BJ (cell line): ENCODE results near the gene KCNH4. TPM values are rescaled to one million over a fixed set of nuclear protein-coding genes. Genes with fewer than 3 reads are reported as not detected.
"Not testable (repeated sequence)": the region's sequence is repeated elsewhere in the genome, so short reads cannot be mapped to it uniquely, and the experiment has no call there.

Source experiments
- CTCF ChIA-PET: fragments of 350-600 bp; formaldehyde crosslinking; extraction: SDS; loops from one replicate; lab custom pipeline; 2021; ENCODE audit warnings: antibody characterized with exemption, inconsistent platforms; lab: Yijun Ruan, JAX
- POLR2A ChIA-PET: fragments of 300-600 bp; sonication (Branson Sonifier 250); formaldehyde crosslinking; extraction: SDS; loops from one replicate; lab custom pipeline; 2021; ENCODE audit warnings: antibody characterized with exemption; lab: Charles Lee
- DNase-seq: peaks from one replicate; pipeline ENCODE4 v3.0.0-alpha.2; 2011; ENCODE audit warnings: low read depth
- H3K27me3 ChIP-seq: 2 replicates; pipeline ENCODE4 v1.6.0; 2011; ENCODE audit warnings: low read length; ENCODE audit not compliant: control insufficient read depth, insufficient read depth
- H3K36me3 ChIP-seq: 2 replicates; pipeline ENCODE4 v1.5.1; 2011; ENCODE audit warnings: low read length; ENCODE audit not compliant: control insufficient read depth, insufficient read depth
- H3K4me3 ChIP-seq: 2 replicates; pipeline ENCODE4 v1.5.1; 2011; ENCODE audit warnings: low read depth, mild to moderate bottlenecking, control low read depth, low read length
- polyA plus RNA-seq: library from polyadenylated mRNA; depleted of rRNA; stranded (reverse); fragments of >200 nt; gene quantifications from 2 replicates; pipeline ENCODE4 v1.2.3, GENCODE V29; 2011
- TF ChIP-seq, protein P1 (sequence below): IDR thresholded peaks from 2 replicates; pipeline ENCODE4 v1.5.1; 2011; ENCODE audit warnings: low read depth, mild to moderate bottlenecking, control low read depth, inconsistent platforms, low read length, moderate library complexity; ENCODE audit not compliant: insufficient read depth

Gene KCNH4
- polyA plus RNA-seq, 1 experiment, result 0.07 TPM

DNA sequence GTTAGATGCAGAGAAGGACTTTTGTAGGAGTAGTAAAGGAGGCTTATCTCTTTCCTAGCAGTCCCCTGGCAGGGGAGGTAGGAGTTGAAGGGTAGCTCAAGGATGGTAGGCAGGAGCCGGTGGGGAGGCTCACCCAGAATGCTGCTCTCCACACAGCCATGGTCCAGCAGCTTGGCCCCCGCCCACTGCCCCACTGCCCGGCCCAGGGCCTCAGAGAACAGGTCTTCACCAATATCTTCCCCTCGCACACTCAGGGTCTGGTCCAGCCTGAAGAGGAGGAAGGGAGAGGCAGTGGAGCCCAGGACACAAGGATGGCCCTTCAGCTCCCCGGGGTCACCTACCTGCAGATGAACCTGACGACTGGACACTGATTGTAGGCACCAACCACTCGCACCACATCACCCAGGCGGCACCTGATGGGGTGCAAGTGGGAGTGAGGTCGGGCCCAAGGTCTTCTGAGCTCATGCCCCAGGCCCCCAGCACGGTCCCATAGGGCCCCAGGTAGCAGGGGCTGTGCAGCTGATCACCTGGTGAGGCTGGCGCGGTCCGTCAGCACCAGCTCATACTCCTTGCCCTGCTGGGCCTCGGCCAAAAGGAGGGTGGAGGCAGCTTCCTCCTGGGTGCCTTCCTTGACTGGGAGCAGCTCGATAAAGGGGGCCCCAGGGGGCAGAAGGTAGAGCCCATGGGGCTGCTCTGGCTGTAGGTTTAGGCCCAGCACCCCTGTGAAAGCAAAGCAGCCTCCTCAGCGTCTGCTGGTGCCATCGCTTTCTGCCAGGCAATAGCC lies 9.7 kb upstream of the KCNH4 start:
- Histone ChIP-seq H3K36me3 (no peaks in the 10 kb centered on the region), H3K27me3 (no peaks in the 10 kb centered on the region), H3K4me3 (no peak overlapping the region)
- CTCF ChIA-PET, result interaction anchor here (0.9 to 1.7 kb wide), 4 partner anchors 10 to 337 kb away, joined by 3 to 6 read pairs (median 3); partner anchors contain the start of gene KCNH4
- POLR2A ChIA-PET, result no interaction called here
- TF ChIP-seq, protein P1, sequence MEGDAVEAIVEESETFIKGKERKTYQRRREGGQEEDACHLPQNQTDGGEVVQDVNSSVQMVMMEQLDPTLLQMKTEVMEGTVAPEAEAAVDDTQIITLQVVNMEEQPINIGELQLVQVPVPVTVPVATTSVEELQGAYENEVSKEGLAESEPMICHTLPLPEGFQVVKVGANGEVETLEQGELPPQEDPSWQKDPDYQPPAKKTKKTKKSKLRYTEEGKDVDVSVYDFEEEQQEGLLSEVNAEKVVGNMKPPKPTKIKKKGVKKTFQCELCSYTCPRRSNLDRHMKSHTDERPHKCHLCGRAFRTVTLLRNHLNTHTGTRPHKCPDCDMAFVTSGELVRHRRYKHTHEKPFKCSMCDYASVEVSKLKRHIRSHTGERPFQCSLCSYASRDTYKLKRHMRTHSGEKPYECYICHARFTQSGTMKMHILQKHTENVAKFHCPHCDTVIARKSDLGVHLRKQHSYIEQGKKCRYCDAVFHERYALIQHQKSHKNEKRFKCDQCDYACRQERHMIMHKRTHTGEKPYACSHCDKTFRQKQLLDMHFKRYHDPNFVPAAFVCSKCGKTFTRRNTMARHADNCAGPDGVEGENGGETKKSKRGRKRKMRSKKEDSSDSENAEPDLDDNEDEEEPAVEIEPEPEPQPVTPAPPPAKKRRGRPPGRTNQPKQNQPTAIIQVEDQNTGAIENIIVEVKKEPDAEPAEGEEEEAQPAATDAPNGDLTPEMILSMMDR, result no peak
- DNase-seq, result no peak

DNA sequence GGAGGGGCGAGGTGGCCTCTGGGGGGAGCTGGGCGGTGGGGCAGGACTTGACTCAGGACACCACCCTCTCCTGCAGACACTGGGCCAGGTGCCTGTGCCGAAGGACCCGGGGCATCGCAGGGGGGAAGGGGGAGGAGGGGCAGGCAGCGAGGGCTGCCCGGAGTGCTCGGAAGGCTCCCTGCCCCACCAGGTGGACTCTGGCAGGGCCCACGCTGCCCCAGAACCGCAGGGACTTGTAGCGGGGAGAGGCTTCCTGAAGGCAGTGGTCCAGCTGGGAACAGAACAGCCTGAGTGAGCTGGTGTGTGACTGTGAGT lies 8.7 kb upstream of the KCNH4 start:
- no peaks in the 10 kb centered on the region for H3K27me3 ChIP-seq
- POLR2A ChIA-PET, result no interaction called here
- TF ChIP-seq, protein P1, result no peak
- no peaks in the 10 kb centered on the region for H3K36me3 ChIP-seq
- no peak for DNase-seq
- CTCF ChIA-PET, result interaction anchor here (0.6 to 1.1 kb wide), 4 partner anchors 8 to 338 kb away, joined by 3 read pairs; partner anchors contain the start of gene KCNH4
- no peak overlapping the region for H3K4me3 ChIP-seq

DNA sequence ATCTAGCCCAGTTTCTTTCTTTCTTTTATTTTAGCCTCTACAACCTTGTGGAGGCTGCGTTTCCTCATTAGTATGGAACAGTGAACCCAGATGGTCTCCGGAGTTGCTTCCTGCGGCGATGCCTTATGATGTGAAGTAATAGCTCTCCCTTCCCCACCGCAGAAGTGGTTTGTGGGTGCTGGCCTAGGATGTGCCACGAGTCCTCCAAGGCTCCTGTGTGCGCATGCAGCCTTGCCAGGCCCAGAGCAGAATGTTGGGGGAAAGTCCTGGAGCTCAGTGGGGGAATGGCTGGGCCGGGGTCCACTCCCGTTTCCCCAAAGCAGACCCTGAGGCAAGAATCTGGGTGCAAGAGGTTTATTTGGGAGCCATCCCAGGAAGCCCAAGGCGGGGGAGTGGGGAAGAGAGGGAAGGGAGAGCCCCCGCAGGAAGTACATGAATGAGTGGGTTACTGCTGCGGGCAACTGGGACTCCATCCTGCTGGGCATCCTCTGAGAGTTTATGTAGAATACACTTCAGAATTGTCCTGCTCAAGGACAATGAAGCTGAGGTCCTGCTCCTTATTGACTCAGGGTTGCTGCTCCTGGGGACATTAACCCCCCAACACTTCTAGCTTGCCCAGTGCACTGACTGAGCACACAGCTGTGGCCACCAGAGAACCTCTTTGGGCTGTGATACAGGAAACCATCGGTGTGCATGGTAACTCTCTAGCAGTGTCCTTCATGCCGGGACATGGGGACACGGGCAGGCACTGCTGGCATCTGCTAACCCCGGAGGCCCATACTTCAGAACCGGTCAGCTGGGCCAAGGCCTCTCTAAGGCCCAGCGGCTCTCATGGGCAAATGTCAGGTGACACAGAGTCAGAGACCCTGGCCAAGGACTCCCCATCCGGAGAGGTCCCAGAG lies 8.1 kb upstream of the KCNH4 start:
- TF ChIP-seq, protein P1, result no peak
- ChIA-PET POLR2A (no interaction called here), CTCF (interaction anchor here (0.6 to 2.2 kb wide), 5 partner anchors 8 to 338 kb away, joined by 3 to 6 read pairs (median 3); partner anchors contain the start of genes KCNH4 and NKIRAS2)
- DNase-seq, result no peak
- no peaks in the 10 kb centered on the region for H3K36me3 ChIP-seq
- no peaks in the 10 kb centered on the region for H3K27me3 ChIP-seq
- H3K4me3 ChIP-seq, result no peak overlapping the region

DNA sequence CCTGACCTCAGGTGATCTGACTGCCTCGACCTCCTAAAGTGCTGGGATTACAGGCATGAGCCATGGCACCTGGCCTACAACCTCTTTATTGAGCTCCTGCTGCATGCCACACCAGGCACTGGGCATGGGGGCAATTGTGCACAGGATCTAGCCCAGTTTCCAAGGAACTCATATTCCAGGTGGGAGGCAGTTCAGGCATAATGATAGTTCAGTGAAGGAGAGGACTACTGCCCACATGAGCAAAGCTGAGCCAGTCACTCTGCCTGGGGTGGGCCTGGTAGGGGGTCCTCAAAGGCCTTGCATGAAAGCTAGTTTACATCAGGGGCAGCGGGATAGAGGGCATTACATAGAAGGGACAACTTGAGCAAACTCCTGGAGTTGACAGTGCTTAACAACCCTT lies 6.9 kb upstream of the KCNH4 start:
- no peak overlapping the region for H3K4me3 ChIP-seq
- TF ChIP-seq, protein P1, result no peak
- H3K27me3 ChIP-seq, result 0 out of 2 replicates have a peak, but pooled peaks cover 1% of the 10 kb centered on the region
- DNase-seq, result no peak
- CTCF ChIA-PET, result interaction anchor here (0.6 to 2.2 kb wide), 3 partner anchors 9 to 340 kb away, joined by 3 to 6 read pairs (median 4); partner anchors contain the start of gene NKIRAS2
- POLR2A ChIA-PET, result no interaction called here
- H3K36me3 ChIP-seq, result no peaks in the 10 kb centered on the region

DNA sequence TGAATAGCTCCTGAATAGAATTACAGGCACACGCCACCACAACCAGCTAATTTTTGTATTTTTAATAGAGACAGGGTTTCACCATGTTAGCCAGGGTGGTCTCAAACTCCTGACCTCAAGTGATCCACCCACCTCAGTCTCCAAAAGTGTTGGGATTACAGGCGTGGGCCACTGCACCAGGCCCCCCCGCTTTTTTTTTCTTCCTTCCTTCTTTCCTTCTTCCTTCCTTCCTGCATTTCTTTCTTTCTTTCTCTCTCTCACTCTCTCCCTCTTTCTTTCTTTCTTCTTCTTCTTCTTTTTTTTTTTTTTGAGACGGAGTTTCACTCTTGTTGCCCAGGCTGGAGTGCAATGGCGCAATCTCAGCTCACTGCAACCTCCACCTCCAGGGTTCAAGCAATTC lies 5.2 kb upstream of the KCNH4 start:
- DNase-seq, H3K36me3 ChIP-seq, POLR2A ChIA-PET, H3K27me3 ChIP-seq, H3K4me3 ChIP-seq: not testable (repeated sequence)
- CTCF ChIA-PET, result interaction anchor here (1.6 to 4.0 kb wide), 2 partner anchors 9 to 89 kb away, joined by 3 to 35 read pairs; partner anchors contain the start of gene GHDC
